IMR-90 (cell line): ENCODE results near the gene POLR2F. TPM values are rescaled to one million over a fixed set of nuclear protein-coding genes. Genes with fewer than 3 reads are reported as not detected.

Source experiments
- ATAC-seq: fragments of 200-7000 bp; cut with Tn5 transposase; 2 replicates; pipeline ENCODE4 v1.9.1; 2020; ENCODE audit warnings: low read depth, mild to moderate bottlenecking, moderate library complexity
- BruUV-seq: library from RNA; stranded (reverse); fragments of 400-500 nt; replicated peaks from 2 replicates; lab custom pipeline; 2021; lab: Mats Ljungman, UMichigan
- CTCF ChIA-PET: fragments of 300-600 bp; formaldehyde crosslinking; extraction: SDS; loops from one replicate; lab custom pipeline; 2021; ENCODE audit warnings: antibody characterized with exemption; lab: Yijun Ruan, JAX
- POLR2A ChIA-PET: fragments of 300-600 bp; sonication (Branson Sonifier 250); formaldehyde crosslinking; loops from one replicate; lab custom pipeline; 2022; ENCODE audit warnings: antibody characterized with exemption; ENCODE audit not compliant: unreplicated experiment; lab: Charles Lee
- DNase-seq: peaks from one replicate; pipeline ENCODE4 v3.0.0; 2013
- H2AFZ ChIP-seq: replicated peaks from 2 replicates; pipeline ENCODE3; 2013; ENCODE audit warnings: low read length, mild to moderate bottlenecking; ENCODE audit not compliant: poor library complexity
- H2AK5ac ChIP-seq: 2 replicates; pipeline ENCODE4 v1.6.1; 2013; ENCODE audit warnings: low read depth, low read length, inconsistent platforms
- H2AK9ac ChIP-seq: replicated peaks from 2 replicates; pipeline ENCODE3; 2013; ENCODE audit warnings: mild to moderate bottlenecking, low read depth, low read length, moderate library complexity; ENCODE audit not compliant: poor library complexity
- H2BK120ac ChIP-seq: 2 replicates; pipeline ENCODE4 v1.6.1; 2013; ENCODE audit warnings: low read depth, low read length, inconsistent platforms
- H2BK15ac ChIP-seq: 3 replicates; pipeline ENCODE4 v1.6.1; 2013; ENCODE audit warnings: low read depth, low read length, inconsistent platforms
- H2BK20ac ChIP-seq: 2 replicates; pipeline ENCODE4 v1.6.1; 2013; ENCODE audit warnings: low read depth, mild to moderate bottlenecking, inconsistent platforms, low read length, moderate library complexity
- H2BK5ac ChIP-seq: 2 replicates; pipeline ENCODE4 v1.6.1; 2013; ENCODE audit warnings: mild to moderate bottlenecking, low read depth, low read length, inconsistent platforms; ENCODE audit not compliant: poor library complexity, severe bottlenecking
- H3K14ac ChIP-seq: replicated peaks from 2 replicates; pipeline ENCODE4 v1.6.1; 2013; ENCODE audit warnings: low read depth, low read length, inconsistent platforms
- H3K18ac ChIP-seq: 2 replicates; pipeline ENCODE4 v1.6.1; 2013; ENCODE audit warnings: low read depth, low read length, control low read depth
- H3K23ac ChIP-seq: 2 replicates; pipeline ENCODE4 v1.6.1; 2013; ENCODE audit warnings: low read depth, low read length, inconsistent platforms
- H3K27ac ChIP-seq: 2 replicates; pipeline ENCODE4 v1.5.1; 2013; ENCODE audit warnings: mild to moderate bottlenecking, control low read depth, low read length; ENCODE audit not compliant: insufficient read depth
- H3K27me3 ChIP-seq: 2 replicates; pipeline ENCODE4 v1.6.1; 2013; ENCODE audit warnings: low read length; ENCODE audit not compliant: control insufficient read depth, insufficient read depth
- H3K36me3 ChIP-seq: 2 replicates; pipeline ENCODE4 v1.6.1; 2013; ENCODE audit warnings: low read length, mixed read lengths; ENCODE audit not compliant: control insufficient read depth, insufficient read depth
- H3K4ac ChIP-seq: 2 replicates; pipeline ENCODE4 v1.6.1; 2013; ENCODE audit warnings: low read depth, low read length, inconsistent platforms
- H3K4me1 ChIP-seq: 2 replicates; pipeline ENCODE4 v1.6.1; 2013; ENCODE audit warnings: low read length, mixed read lengths; ENCODE audit not compliant: control insufficient read depth, insufficient read depth
- H3K4me2 ChIP-seq: 2 replicates; pipeline ENCODE4 v1.6.1; 2013; ENCODE audit warnings: low read depth, mild to moderate bottlenecking, control low read depth, low read length, moderate library complexity
- H3K4me3 ChIP-seq: 2 replicates; pipeline ENCODE4 v1.5.1; 2013; ENCODE audit warnings: low read depth, mild to moderate bottlenecking, control low read depth, low read length, moderate library complexity; ENCODE audit not compliant: insufficient read depth
- H3K56ac ChIP-seq: 2 replicates; pipeline ENCODE4 v1.6.1; 2013; ENCODE audit warnings: low read length, inconsistent platforms; ENCODE audit not compliant: insufficient read depth; ENCODE audit errors: extremely low read depth
- H3K79me1 ChIP-seq, 2 experiments: 2 replicates each; pipeline ENCODE4 v1.6.1; 2013; ENCODE audit warnings: low read length in 2 of 2, inconsistent platforms in 1 of 2, low read depth in 1 of 2
- H3K9ac ChIP-seq: 2 replicates; pipeline ENCODE4 v1.6.1; 2013; ENCODE audit warnings: low read depth, low read length, control low read depth
- H3K9me1 ChIP-seq: 2 replicates; pipeline ENCODE4 v1.6.1; 2013; ENCODE audit warnings: low read length, inconsistent platforms; ENCODE audit not compliant: insufficient read depth
- H3K9me3 ChIP-seq: 2 replicates; pipeline ENCODE4 v1.6.1; 2013; ENCODE audit warnings: low read length; ENCODE audit not compliant: control insufficient read depth, insufficient read depth
- H4K20me1 ChIP-seq: 2 replicates; pipeline ENCODE4 v1.6.1; 2013; ENCODE audit warnings: low read length, inconsistent platforms; ENCODE audit not compliant: insufficient read depth
- H4K5ac ChIP-seq: 2 replicates; pipeline ENCODE4 v1.6.1; 2013; ENCODE audit warnings: mild to moderate bottlenecking, low read depth, low read length, control low read depth
- H4K8ac ChIP-seq, 2 experiments: 2 replicates each; pipeline ENCODE4 v1.6.1; 2013; ENCODE audit warnings: low read depth in 2 of 2, low read length in 2 of 2, control low read depth in 1 of 2, inconsistent platforms in 1 of 2
- H4K91ac ChIP-seq: 2 replicates; pipeline ENCODE4 v1.6.1; 2013; ENCODE audit warnings: low read depth, low read length, inconsistent platforms; ENCODE audit not compliant: insufficient read depth
- BHLHE40 ChIP-seq: fragments of 150-350 bp; IDR thresholded peaks from 2 replicates; pipeline ENCODE4 v1.6.1; 2016; ENCODE audit warnings: mild to moderate bottlenecking, low read depth, low read length
- CEBPB ChIP-seq: IDR thresholded peaks from 2 replicates; pipeline ENCODE4 v1.6.1; 2012; ENCODE audit warnings: low read depth, low read length, improper control_type of control experiment
- CHD1 ChIP-seq: IDR thresholded peaks from 2 replicates; pipeline ENCODE4 v1.6.1; 2012; ENCODE audit warnings: low read depth, low read length, improper control_type of control experiment
- CTCF ChIP-seq: conservative IDR thresholded peaks from 2 replicates; pipeline ENCODE4 v1.5.1; 2012; ENCODE audit warnings: mild to moderate bottlenecking, low read depth, low read length, improper control_type of control experiment
- ELK1 ChIP-seq: fragments of 150-350 bp; IDR thresholded peaks from 2 replicates; pipeline ENCODE4 v1.6.1; 2016; ENCODE audit warnings: low read depth, mild to moderate bottlenecking, low read length, moderate library complexity, borderline replicate concordance
- FOS ChIP-seq: fragments of 150-350 bp; IDR thresholded peaks from 2 replicates; pipeline ENCODE4 v1.6.1; 2016; ENCODE audit warnings: low read depth, low read length
- MAFK ChIP-seq: IDR thresholded peaks from 2 replicates; pipeline ENCODE4 v1.6.1; 2012; ENCODE audit warnings: low read depth, low read length, improper control_type of control experiment
- MAZ ChIP-seq: IDR thresholded peaks from 2 replicates; pipeline ENCODE4 v1.6.1; 2012; ENCODE audit warnings: low read depth, mild to moderate bottlenecking, low read length, improper control_type of control experiment, moderate library complexity, borderline replicate concordance
- MXI1 ChIP-seq: IDR thresholded peaks from 2 replicates; pipeline ENCODE4 v1.6.1; 2012; ENCODE audit warnings: low read depth, mild to moderate bottlenecking, low read length, moderate library complexity, borderline replicate concordance
- NFE2L2 ChIP-seq: fragments of 150-350 bp; IDR thresholded peaks from 2 replicates; pipeline ENCODE4 v1.6.1; 2016; ENCODE audit warnings: low read depth, mild to moderate bottlenecking, low read length
- POLR2A ChIP-seq: IDR thresholded peaks from 2 replicates; pipeline ENCODE4 v1.6.1; 2012; ENCODE audit warnings: mild to moderate bottlenecking, low read depth, low read length
- RAD21 ChIP-seq: IDR thresholded peaks from 2 replicates; pipeline ENCODE4 v1.6.1; 2012; ENCODE audit warnings: low read length, improper control_type of control experiment
- RCOR1 ChIP-seq: IDR thresholded peaks from 2 replicates; pipeline ENCODE4 v1.6.1; 2012; ENCODE audit warnings: mild to moderate bottlenecking, low read length, improper control_type of control experiment; ENCODE audit not compliant: insufficient replicate concordance
- RFX5 ChIP-seq: IDR thresholded peaks from 2 replicates; pipeline ENCODE4 v1.8.0; 2012; ENCODE audit warnings: low read depth, mild to moderate bottlenecking, low read length, moderate library complexity
- SMC3 ChIP-seq: fragments of 150-350 bp; IDR thresholded peaks from 2 replicates; pipeline ENCODE4 v1.6.1; 2016; ENCODE audit warnings: low read depth, mild to moderate bottlenecking, antibody characterized with exemption, low read length, moderate library complexity
- WGBS, 2 experiments: methylation state at CpG; one replicate each; pipeline versions ENCODE4 v1.1.5 to v1.1.7; 2013; ENCODE audit warnings: missing lambda C conversion rate in 2 of 2; ENCODE audit not compliant: insufficient read length in 1 of 2; ENCODE audit errors: extremely low coverage in 2 of 2; 5-methylcytosine and 5-hydroxymethylcytosine counted together
- dilution Hi-C: fragments of 300-500 bp; cut with HindIII; formaldehyde crosslinking; loops from one replicate; pipeline ENCODE4 v1.14.3; 2018; ENCODE audit warnings: low sequenced_read_pairs; ENCODE audit not compliant: unreplicated experiment
- in situ Hi-C: fragments of 300-500 bp; cut with MboI; formaldehyde crosslinking; loops from 3 replicates; pipeline ENCODE4 v1.14.3; 2019; ENCODE audit warnings: low sequenced_read_pairs, inconsistent platforms, mixed read lengths
- intact Hi-C: fragments of 100-400 bp; cut with micrococcal nuclease; formaldehyde crosslinking; loops from 2 replicates; pipeline ENCODE4 v1.10.0; 2022
- polyA plus RNA-seq, 3 experiments: library from polyadenylated mRNA; depleted of rRNA; stranded (reverse); fragments of >200 nt; gene quantifications; 2 replicates each; pipeline ENCODE4 v1.2.3, GENCODE V29; 2012; ENCODE audit warnings: low replicate concordance in 1 of 3
- total RNA-seq: library from RNA; depleted of rRNA; stranded (reverse); fragments of >200 nt; gene quantifications from 2 replicates; pipeline ENCODE4 v1.2.3, GENCODE V29; 2012
- TF ChIP-seq, protein P1 (sequence below): fragments of 150-350 bp; IDR thresholded peaks from 2 replicates; pipeline ENCODE4 v1.6.1; 2017; ENCODE audit warnings: mild to moderate bottlenecking, antibody characterized with exemption, low read length, low read depth

POLR2F gene
- total and polyA plus RNA-seq, 2 of the 4 experiments (the other 2 are of a cell fraction): 26.0 to 147 TPM

- H3K9me1 ChIP-seq: no peaks in the 10 kb centered on the region; the same call in 1 of the 2 replicates
- DNase-seq (no peak), ATAC-seq (no peak)
- H2BK5ac ChIP-seq: no peak overlapping the region
- BruUV-seq: no TSS peak
- H3K4me1 ChIP-seq: no peaks in the 10 kb centered on the region
- peaks cover 54% of the 10 kb centered on the region for H3K36me3 ChIP-seq
- H4K20me1 ChIP-seq: peaks cover 14% of the 10 kb centered on the region
- H2AK9ac ChIP-seq: no peak overlapping the region
- 88% methylated on average over 2 of the region's 5 CpGs; no CpG with 5 or more reads in 1 of the 2 experiments for WGBS, 2 experiments
- H2BK15ac ChIP-seq: no peak overlapping the region
- dilution Hi-C loops (no loop called here), in situ Hi-C loops (no loop called here), intact Hi-C loops (no loop called here)
- H3K23ac ChIP-seq: no peak overlapping the region
- no peak overlapping the region for H4K8ac ChIP-seq
- no peak overlapping the region for H3K27ac ChIP-seq
- no peak overlapping the region for H3K56ac ChIP-seq
- no peak overlapping the region for H2BK20ac ChIP-seq
- TF ChIP-seq MAZ (no peak), MXI1 (no peak), FOS (no peak), CHD1 (no peak), BHLHE40 (no peak), RAD21 (no peak), POLR2A (no peak), CEBPB (no peak), RCOR1 (no peak), ELK1 (no peak), MAFK (no peak), CTCF (no peak), NFE2L2 (no peak), RFX5 (no peak), SMC3 (no peak)
- TF ChIP-seq, protein P1, sequence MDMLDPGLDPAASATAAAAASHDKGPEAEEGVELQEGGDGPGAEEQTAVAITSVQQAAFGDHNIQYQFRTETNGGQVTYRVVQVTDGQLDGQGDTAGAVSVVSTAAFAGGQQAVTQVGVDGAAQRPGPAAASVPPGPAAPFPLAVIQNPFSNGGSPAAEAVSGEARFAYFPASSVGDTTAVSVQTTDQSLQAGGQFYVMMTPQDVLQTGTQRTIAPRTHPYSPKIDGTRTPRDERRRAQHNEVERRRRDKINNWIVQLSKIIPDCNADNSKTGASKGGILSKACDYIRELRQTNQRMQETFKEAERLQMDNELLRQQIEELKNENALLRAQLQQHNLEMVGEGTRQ: no peak
- no peak overlapping the region for H3K9ac ChIP-seq
- no peak overlapping the region for H2AK5ac ChIP-seq
- H3K27me3 ChIP-seq: no peaks in the 10 kb centered on the region
- no peak overlapping the region for H3K18ac ChIP-seq
- peaks cover 13 to 30% of the 10 kb centered on the region in 2 experiments for H3K79me1 ChIP-seq
- no peak overlapping the region for H3K4me3 ChIP-seq
- H3K4me2 ChIP-seq: no peak overlapping the region
- H3K4ac ChIP-seq: no peak overlapping the region
- ChIA-PET POLR2A (no interaction called here), CTCF (no interaction called here)
- H3K9me3 ChIP-seq: no peaks in the 10 kb centered on the region
- no peak overlapping the region for H3K14ac ChIP-seq
- H2AFZ ChIP-seq: no peak overlapping the region
- H4K91ac ChIP-seq: no peak overlapping the region
- no peak overlapping the region for H2BK120ac ChIP-seq
- no peak overlapping the region for H4K5ac ChIP-seq
These were observed 37.2 kb upstream of the POLR2F start for GRCh38 chr22:37916311-37916710.
